Right lobe of liver (tissue), 4 donors: ENCODE results near the gene LIPJ.

Experiments
- POLR2A ChIP-seq: fragments of 450-650 bp; IDR thresholded peaks from one replicate; pipeline ENCODE4 v1.6.1; 2017; ENCODE audit warnings: antibody characterized with exemption, mild to moderate bottlenecking
- TF ChIP-seq, protein P1 (sequence below), 4 donors: fragments of 200-600 bp in 3 of 4; fragments of 450-650 bp in 1 of 4; IDR thresholded peaks; one replicate each; pipeline versions ENCODE4 v1.5.1 to v1.8.0; 2016 to 2022; ENCODE audit warnings: antibody characterized with exemption in 4 of 4, mild to moderate bottlenecking in 2 of 4
- donor health status: DM: no; HTN: no; CAD: no.
- donor health status: DM: no; HTN: no; CAD: no.
- donor health status: DM: no; HTN: yes; CAD: no.

DNA sequence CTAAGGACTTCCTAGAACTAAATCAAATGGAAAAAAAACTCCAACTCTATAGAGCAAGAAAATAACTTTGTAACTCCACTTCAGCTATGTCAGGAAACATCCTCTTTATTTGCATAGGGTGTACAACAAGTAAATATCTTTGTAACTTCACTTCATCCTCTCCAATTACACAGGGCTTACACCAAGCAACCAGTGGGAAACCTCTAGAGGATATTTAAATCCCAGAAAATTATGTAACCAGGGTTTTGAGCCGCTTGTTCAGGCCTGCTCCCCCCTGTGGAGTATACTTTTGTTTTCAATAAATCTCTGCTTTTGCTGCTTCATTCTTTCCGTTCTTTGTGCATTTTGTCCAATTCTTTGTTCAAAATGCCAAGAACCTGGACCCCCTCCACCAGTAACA is 22.2 kb downstream of the LIPJ start:
- TF ChIP-seq, protein P1, sequence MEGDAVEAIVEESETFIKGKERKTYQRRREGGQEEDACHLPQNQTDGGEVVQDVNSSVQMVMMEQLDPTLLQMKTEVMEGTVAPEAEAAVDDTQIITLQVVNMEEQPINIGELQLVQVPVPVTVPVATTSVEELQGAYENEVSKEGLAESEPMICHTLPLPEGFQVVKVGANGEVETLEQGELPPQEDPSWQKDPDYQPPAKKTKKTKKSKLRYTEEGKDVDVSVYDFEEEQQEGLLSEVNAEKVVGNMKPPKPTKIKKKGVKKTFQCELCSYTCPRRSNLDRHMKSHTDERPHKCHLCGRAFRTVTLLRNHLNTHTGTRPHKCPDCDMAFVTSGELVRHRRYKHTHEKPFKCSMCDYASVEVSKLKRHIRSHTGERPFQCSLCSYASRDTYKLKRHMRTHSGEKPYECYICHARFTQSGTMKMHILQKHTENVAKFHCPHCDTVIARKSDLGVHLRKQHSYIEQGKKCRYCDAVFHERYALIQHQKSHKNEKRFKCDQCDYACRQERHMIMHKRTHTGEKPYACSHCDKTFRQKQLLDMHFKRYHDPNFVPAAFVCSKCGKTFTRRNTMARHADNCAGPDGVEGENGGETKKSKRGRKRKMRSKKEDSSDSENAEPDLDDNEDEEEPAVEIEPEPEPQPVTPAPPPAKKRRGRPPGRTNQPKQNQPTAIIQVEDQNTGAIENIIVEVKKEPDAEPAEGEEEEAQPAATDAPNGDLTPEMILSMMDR (IDR thresholded peaks at IDR 0.05): no peak
- TF ChIP-seq POLR2A: no peak
